K562 (cell line): Measurements from ENCODE around the gene SLC9B2. TPM values are rescaled to one million over a fixed set of nuclear protein-coding genes. Genes with fewer than 3 reads are reported as not detected.

Experiments
- ATAC-seq: fragments of 200-7000 bp; cut with Tn5 transposase; 3 replicates; pipeline ENCODE4 v1.9.1; 2020; ENCODE audit warnings: moderate library complexity
- BruUV-seq: library from RNA; stranded (reverse); fragments of 400-500 nt; replicated peaks from 2 replicates; lab custom pipeline; 2021; lab: Mats Ljungman, UMichigan
- CTCF ChIA-PET: fragments of 300-600 bp; formaldehyde crosslinking; extraction: SDS; loops from one replicate; lab custom pipeline; 2021; ENCODE audit warnings: low intra/inter-chr PET ratio; lab: Yijun Ruan, JAX
- POLR2A ChIA-PET: fragments of 300-600, 350-650 bp; sonication (Branson Sonifier 250); formaldehyde crosslinking; extraction: SDS; loops from one replicate; lab custom pipeline; 2021; ENCODE audit warnings: antibody characterized with exemption, inconsistent platforms; lab: Yijun Ruan, JAX
- DNase-seq, 4 experiments: peaks; one replicate each; pipeline versions ENCODE4 v3.0.0 to v3.0.0-alpha.2; 2011 to 2018; ENCODE audit warnings: low spot score in 3 of 4, mixed read lengths in 3 of 4; ENCODE audit errors: extremely low read depth in 1 of 4
- FAIRE-seq: peaks from 2 replicates; lab custom pipeline; 2011; peaks lifted over from hg19 to GRCh38; lab: Jason Lieb, UNC
- H2AFZ ChIP-seq: 2 replicates; pipeline ENCODE4 v1.6.0; 2011; ENCODE audit warnings: low read depth, low read length, control low read depth, inconsistent platforms
- H3K27ac ChIP-seq: fragments of 200-600 bp; 3 replicates; pipeline ENCODE4 v1.8.0; 2011; ENCODE audit warnings: low read depth, mild to moderate bottlenecking, control low read depth, inconsistent platforms, low read length, moderate library complexity, mixed read lengths; ENCODE audit errors: extremely low read depth
- H3K27me3 ChIP-seq, 2 experiments: fragments of 300-600 bp in 1 of 2; 2 replicates in 1 of 2; 3 replicates in 1 of 2; pipeline versions ENCODE4 v1.6.0 to v1.8.0; 2011; ENCODE audit warnings: inconsistent platforms in 2 of 2, low read length in 2 of 2, mild to moderate bottlenecking in 1 of 2, mixed read lengths in 1 of 2, moderate library complexity in 1 of 2; ENCODE audit not compliant: control insufficient read depth in 2 of 2, insufficient read depth in 2 of 2
- H3K36me3 ChIP-seq: fragments of 300-600 bp; 3 replicates; pipeline ENCODE4 v1.8.0; 2011; ENCODE audit warnings: mild to moderate bottlenecking, low read length, inconsistent platforms; ENCODE audit not compliant: control insufficient read depth, insufficient read depth
- H3K4me1 ChIP-seq, 2 experiments: fragments of 200-600 bp in 1 of 2; replicated peaks in 1 of 2; 2 replicates in 1 of 2; 3 replicates in 1 of 2; pipeline versions ENCODE4 v1.5.1 to v1.8.0; 2011; ENCODE audit warnings: inconsistent platforms in 2 of 2, low read length in 2 of 2, mild to moderate bottlenecking in 1 of 2, mixed read lengths in 1 of 2, moderate library complexity in 1 of 2; ENCODE audit not compliant: control insufficient read depth in 2 of 2, insufficient read depth in 2 of 2
- H3K4me2 ChIP-seq: 2 replicates; pipeline ENCODE4 v1.6.1; 2011; ENCODE audit warnings: low read length, control low read depth, inconsistent platforms, mixed read lengths; ENCODE audit not compliant: insufficient read depth
- H3K4me3 ChIP-seq: fragments of 200-600 bp; sonication (generic), shearing (Covaris generic); 2 replicates; pipeline ENCODE4 v1.5.1; 2016; ENCODE audit warnings: control low read depth, inconsistent platforms
- H3K79me2 ChIP-seq: fragments of 200-600 bp; 3 replicates; pipeline ENCODE4 v1.8.0; 2011; ENCODE audit warnings: low read length, inconsistent platforms; ENCODE audit not compliant: control insufficient read depth, insufficient read depth
- H3K9ac ChIP-seq, 2 experiments: 2 replicates each; pipeline versions ENCODE4 v1.6.0 to v1.6.1; 2011; ENCODE audit warnings: low read depth in 2 of 2, low read length in 2 of 2, control low read depth in 1 of 2, inconsistent platforms in 1 of 2, mild to moderate bottlenecking in 1 of 2, mixed read lengths in 1 of 2; ENCODE audit not compliant: insufficient read depth in 1 of 2
- H3K9me1 ChIP-seq: one replicate; pipeline ENCODE4 v1.6.0; 2011; ENCODE audit warnings: inconsistent platforms, mild to moderate bottlenecking, low read length, moderate library complexity; ENCODE audit not compliant: control insufficient read depth, insufficient read depth
- H3K9me3 ChIP-seq: replicated peaks from 2 replicates; pipeline ENCODE4 v1.5.1; 2011; ENCODE audit warnings: low read depth, low read length, inconsistent platforms; ENCODE audit not compliant: control insufficient read depth, insufficient read depth
- H4K20me1 ChIP-seq: replicated peaks from 2 replicates; pipeline ENCODE4 v1.6.1; 2011; ENCODE audit warnings: low read length, inconsistent platforms, mixed read lengths; ENCODE audit not compliant: control insufficient read depth, insufficient read depth
- EHMT2 ChIP-seq: fragments of 450-650 bp; IDR thresholded peaks from 2 replicates; pipeline ENCODE4 v1.6.1; 2018; ENCODE audit warnings: antibody characterized with exemption
- MIER1 ChIP-seq: fragments of 450-650 bp; IDR thresholded peaks from 2 replicates; pipeline ENCODE4 v1.6.1; 2016; ENCODE audit warnings: antibody characterized with exemption, mild to moderate bottlenecking, low read depth
- SAFB ChIP-seq: fragments of 200-400 bp; formaldehyde crosslinking; IDR thresholded peaks from 2 replicates; pipeline ENCODE4 v1.6.1; 2017; ENCODE audit warnings: low read depth, low read length, borderline replicate concordance
- WGBS: fragments of 100-300 bp; shearing (Covaris generic); methylation state at CpG from one replicate; pipeline ENCODE4 v1.1.6; 2016; ENCODE audit warnings: low coverage, mixed read lengths; ENCODE audit not compliant: insufficient coverage; ENCODE audit errors: missing lambda C conversion rate; 5-methylcytosine and 5-hydroxymethylcytosine counted together
- in situ Hi-C: fragments of 300-500 bp; cut with MboI; formaldehyde crosslinking; loops from 4 replicates; pipeline ENCODE4 v1.15.0; 2018; ENCODE audit warnings: inconsistent platforms, mixed read lengths
- intact Hi-C: fragments of 100-400 bp; cut with micrococcal nuclease; formaldehyde crosslinking; loops from 2 replicates; pipeline ENCODE4 v1.14.2; 2022
- polyA plus RNA-seq, 8 experiments: library from polyadenylated mRNA; depleted of rRNA in 4 of 8; stranded (reverse) in 5 of 8; unstranded in 3 of 8; fragments of >200 nt; fragmentation: Nextera tagmentation in 2 of 8; fragmentation: Illumina TruSeq in 1 of 8; extraction: Ambion mirVana in 2 of 8; extraction: Trizol in 1 of 8; gene quantifications; 2 replicates each; pipeline versions ENCODE4 v1.2.1 to v1.2.3, GENCODE V29; 2011 to 2014; ENCODE audit warnings: inconsistent platforms in 1 of 8, missing spikeins in 1 of 8
- total RNA-seq, 7 experiments: library from RNA; depleted of rRNA in 6 of 7; stranded (reverse); fragments of >200 nt in 6 of 7; fragmentation: Illumina TruSeq in 2 of 7; extraction: Trizol in 2 of 7; gene quantifications; 2 replicates each; pipeline versions ENCODE4 v1.2.1 to v1.2.3, GENCODE V29; 2011 to 2021; ENCODE audit warnings: low replicate concordance in 1 of 7
- TF ChIP-seq, protein P1 (sequence below), 2 experiments: fragments of 450-650 bp; formaldehyde crosslinking in 1 of 2; IDR thresholded peaks; 2 replicates each; pipeline versions ENCODE4 v1.4.0 to v1.6.1; 2014 to 2020; ENCODE audit warnings: mild to moderate bottlenecking in 2 of 2, borderline replicate concordance in 1 of 2, low read depth in 1 of 2

Gene SLC9B2
- total and polyA plus RNA-seq, 9 of the 15 experiments (the other 6 are each of a cell fraction or from before 2014, with no cell fraction given), result 6.6 to 14.6 (median 11.4) TPM

DNA sequence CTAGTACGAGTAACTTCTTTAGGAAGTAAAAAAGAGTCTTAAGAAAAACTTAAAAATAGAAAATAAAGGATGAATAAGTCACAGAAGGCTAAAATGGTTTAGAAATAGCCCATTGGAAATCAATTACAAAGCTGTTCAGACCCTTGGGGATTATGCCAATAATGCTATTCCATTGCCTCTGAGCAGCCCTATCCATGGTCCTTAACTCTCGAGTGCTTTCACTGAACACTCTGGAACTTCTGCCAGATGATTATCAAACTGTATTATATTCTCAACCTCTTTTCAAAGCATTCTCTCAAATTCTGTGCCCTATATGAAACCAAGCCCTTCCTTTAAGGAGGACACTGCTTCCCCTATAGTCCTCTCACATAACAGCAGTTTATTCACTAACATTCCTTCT lies 74.0 kb downstream of the SLC9B2 start:
- H3K9ac ChIP-seq, result no peak overlapping the region
- ChIA-PET POLR2A (no interaction called here), CTCF (no interaction called here)
- H4K20me1 ChIP-seq, result no peaks in the 10 kb centered on the region
- in situ Hi-C loops (loop anchor here (10.0 kb wide), 1 partner anchor 558 kb away; no protein-coding TSS in a partner anchor), intact Hi-C loops (no loop called here)
- H3K27ac ChIP-seq, result no peak overlapping the region
- no peaks in the 10 kb centered on the region for H3K9me3 ChIP-seq
- no peak overlapping the region for H3K4me3 ChIP-seq
- 0% methylated on average over 2 of the region's 2 CpGs for WGBS
- no peaks in the 10 kb centered on the region for H3K79me2 ChIP-seq
- no peak for DNase-seq
- TF ChIP-seq MIER1 (0 out of 2 replicates have a peak, but pooled peaks have one; percentile 47), EHMT2 (peak; percentile 82), SAFB (no peak)
- TF ChIP-seq, protein P1, sequence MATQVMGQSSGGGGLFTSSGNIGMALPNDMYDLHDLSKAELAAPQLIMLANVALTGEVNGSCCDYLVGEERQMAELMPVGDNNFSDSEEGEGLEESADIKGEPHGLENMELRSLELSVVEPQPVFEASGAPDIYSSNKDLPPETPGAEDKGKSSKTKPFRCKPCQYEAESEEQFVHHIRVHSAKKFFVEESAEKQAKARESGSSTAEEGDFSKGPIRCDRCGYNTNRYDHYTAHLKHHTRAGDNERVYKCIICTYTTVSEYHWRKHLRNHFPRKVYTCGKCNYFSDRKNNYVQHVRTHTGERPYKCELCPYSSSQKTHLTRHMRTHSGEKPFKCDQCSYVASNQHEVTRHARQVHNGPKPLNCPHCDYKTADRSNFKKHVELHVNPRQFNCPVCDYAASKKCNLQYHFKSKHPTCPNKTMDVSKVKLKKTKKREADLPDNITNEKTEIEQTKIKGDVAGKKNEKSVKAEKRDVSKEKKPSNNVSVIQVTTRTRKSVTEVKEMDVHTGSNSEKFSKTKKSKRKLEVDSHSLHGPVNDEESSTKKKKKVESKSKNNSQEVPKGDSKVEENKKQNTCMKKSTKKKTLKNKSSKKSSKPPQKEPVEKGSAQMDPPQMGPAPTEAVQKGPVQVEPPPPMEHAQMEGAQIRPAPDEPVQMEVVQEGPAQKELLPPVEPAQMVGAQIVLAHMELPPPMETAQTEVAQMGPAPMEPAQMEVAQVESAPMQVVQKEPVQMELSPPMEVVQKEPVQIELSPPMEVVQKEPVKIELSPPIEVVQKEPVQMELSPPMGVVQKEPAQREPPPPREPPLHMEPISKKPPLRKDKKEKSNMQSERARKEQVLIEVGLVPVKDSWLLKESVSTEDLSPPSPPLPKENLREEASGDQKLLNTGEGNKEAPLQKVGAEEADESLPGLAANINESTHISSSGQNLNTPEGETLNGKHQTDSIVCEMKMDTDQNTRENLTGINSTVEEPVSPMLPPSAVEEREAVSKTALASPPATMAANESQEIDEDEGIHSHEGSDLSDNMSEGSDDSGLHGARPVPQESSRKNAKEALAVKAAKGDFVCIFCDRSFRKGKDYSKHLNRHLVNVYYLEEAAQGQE (IDR thresholded peaks at IDR 0.05; ENCODE audit: borderline replicate concordance), result peak; percentile 93
- TF ChIP-seq, protein P1 (CRISPR knock-in tag; IDR thresholded peaks at IDR 0.05; ENCODE audit: low read depth), result no peak
- H2AFZ ChIP-seq, result no peak overlapping the region
- H3K27me3 ChIP-seq, result no peaks in the 10 kb centered on the region
- no TSS peak for BruUV-seq
- no peaks in the 10 kb centered on the region for H3K4me1 ChIP-seq
- H3K9me1 ChIP-seq, result no peaks in the 10 kb centered on the region
- ATAC-seq, result no peak
- no peak overlapping the region for H3K4me2 ChIP-seq
- no peaks in the 10 kb centered on the region for H3K36me3 ChIP-seq
- FAIRE-seq, result no peak
